GM18520 (cell line): ENCODE results near the gene EVPLL.
"Not testable (repeated sequence)": the region's sequence is repeated elsewhere in the genome, so short reads cannot be mapped to it uniquely, and the experiment has no call there.

Experiments used
- ATAC-seq: cut with Tn5 transposase; IDR thresholded peaks from one replicate; pipeline ENCODE4 v1.9.1; 2021; ENCODE audit not compliant: unreplicated experiment

The EVPLL gene

DNA sequence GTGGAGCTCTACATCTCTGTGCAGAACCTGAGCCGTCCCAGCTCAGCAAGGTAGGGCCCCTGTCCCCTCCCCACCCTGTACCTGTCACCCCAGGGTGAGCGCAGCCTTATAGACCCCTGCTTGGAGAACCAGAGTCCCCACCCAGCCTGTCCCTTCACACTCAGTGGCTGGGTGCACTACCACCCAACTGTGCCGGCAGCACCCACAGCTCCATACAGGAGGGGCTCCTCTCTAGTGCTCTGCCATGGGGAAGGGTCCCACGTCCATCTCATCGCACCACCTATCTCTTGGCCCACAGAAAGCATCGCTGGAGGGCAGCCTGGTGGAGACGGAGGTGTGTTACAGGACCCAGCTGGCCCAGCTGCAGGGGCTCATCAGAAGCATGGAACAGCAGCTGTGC, 45.4 kb downstream of the EVPLL start:
- ATAC-seq, result not testable (repeated sequence)

DNA sequence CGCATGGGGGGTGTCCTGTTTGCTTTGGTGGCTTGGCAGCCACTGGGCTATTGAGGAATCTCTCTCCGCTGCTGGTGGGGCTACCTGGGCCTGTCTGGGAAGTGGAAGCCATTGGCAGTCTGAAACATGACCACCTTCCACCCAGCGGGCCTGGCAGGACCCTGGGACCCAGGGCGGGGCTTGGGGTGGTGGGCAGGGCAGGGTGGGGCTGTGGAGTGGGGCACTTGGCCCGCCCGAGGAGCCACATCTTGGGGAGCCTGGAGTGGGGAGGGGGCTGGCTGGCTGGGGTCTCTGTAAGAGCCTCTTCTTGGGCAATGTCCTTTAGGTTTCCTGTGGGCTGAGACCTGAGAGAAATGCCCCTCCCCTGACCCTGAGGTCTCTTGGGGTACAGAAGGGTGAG, 48.0 kb downstream of the EVPLL start:
- ATAC-seq, result not testable (repeated sequence)

DNA sequence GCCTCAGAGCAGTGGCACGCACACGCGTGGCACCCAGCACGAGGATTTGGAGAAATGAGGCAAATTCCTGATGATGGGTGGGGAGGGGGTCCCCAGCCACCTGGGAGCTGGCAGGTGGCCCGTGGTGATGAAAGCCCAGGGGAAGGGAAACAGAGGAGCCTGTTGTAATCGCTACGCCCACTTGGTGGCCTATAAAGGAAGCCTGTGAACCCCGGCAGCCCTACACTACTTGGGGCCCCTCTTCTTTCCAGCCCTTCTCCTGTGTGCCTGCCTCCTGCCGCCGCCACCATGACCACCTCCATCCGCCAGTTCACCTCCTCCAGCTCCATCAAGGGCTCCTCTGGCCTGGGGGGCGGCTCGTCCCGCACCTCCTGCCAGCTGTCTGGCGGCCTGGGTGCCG, 49.1 kb downstream of the EVPLL start:
- not testable (repeated sequence) for ATAC-seq

DNA sequence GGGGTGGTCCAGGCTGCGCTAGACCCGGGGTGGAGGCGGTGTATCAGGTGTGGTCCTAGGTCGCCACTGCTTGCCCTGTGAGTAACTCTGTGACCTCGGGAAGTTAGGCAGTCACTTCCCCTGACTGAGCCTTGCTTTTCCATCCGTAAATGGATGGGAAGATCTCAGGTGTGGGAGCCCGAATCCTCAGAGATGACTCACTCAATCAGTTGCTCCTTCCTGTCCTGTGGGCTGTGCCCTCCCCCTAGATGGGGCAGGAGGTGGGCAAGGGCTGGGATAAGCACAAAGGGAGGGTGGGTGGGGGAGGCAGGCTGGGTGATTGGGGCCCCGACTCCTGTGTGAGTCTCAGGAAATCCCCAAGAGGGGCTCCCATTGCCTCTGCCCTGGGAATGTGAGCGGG, 54.6 kb downstream of the EVPLL start:
- ATAC-seq, result not testable (repeated sequence)
